NCI-H2227 (cell line): ENCODE data around the gene INSM1.
"Not testable (repeated sequence)": the region's sequence is repeated elsewhere in the genome, so short reads cannot be mapped to it uniquely, and the experiment has no call there.

Experiments
- DNase-seq: peaks from one replicate; lab custom pipeline; 2025; ENCODE audit not compliant: unreplicated experiment; lab: John Stamatoyannopoulos, UW

Gene INSM1, protein sequence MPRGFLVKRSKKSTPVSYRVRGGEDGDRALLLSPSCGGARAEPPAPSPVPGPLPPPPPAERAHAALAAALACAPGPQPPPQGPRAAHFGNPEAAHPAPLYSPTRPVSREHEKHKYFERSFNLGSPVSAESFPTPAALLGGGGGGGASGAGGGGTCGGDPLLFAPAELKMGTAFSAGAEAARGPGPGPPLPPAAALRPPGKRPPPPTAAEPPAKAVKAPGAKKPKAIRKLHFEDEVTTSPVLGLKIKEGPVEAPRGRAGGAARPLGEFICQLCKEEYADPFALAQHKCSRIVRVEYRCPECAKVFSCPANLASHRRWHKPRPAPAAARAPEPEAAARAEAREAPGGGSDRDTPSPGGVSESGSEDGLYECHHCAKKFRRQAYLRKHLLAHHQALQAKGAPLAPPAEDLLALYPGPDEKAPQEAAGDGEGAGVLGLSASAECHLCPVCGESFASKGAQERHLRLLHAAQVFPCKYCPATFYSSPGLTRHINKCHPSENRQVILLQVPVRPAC

DNA sequence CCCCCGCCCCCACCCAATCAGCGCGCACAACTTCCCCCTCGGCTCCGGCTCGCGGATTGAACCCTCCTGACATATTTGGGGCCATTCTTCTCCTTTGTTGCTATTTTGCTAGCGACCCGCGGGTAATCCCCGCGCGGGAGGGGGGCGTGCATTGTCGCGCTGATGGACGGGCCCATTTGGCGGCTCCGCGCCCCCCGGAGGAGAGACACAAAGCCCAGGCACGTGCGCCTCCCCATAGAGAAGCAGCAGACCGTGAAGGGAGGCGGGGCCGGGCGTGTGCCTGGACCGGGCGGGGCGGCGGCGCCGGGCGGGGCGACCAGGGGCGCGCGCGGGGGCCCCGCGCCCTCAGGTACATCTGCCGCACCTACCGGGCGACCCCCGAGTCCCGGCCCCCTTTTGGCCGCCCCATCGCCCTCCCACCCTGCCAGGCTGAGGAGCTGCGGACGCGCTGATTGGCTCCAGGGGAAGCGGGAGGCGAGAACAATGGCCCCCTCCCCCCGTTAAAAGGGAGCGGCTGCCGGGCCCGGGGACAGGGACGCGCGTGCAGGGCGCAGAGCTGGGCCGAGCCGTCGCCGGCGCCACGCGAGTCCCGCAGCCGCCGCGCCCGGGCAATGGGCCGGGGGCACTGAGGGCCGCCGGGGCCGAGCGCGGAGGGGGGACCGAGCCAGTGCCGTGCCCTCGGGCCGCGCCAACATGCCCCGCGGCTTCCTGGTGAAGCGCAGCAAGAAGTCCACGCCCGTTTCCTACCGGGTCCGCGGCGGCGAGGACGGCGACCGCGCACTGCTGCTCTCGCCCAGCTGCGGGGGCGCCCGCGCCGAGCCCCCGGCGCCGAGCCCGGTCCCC, at the start of gene INSM1:
INSM1 (plus strand) TSS at position 530 of the 843 bp plus-strand sequence; CDS start at position 694, 164 bp downstream.
- peak; percentile 94 for DNase-seq

DNA sequence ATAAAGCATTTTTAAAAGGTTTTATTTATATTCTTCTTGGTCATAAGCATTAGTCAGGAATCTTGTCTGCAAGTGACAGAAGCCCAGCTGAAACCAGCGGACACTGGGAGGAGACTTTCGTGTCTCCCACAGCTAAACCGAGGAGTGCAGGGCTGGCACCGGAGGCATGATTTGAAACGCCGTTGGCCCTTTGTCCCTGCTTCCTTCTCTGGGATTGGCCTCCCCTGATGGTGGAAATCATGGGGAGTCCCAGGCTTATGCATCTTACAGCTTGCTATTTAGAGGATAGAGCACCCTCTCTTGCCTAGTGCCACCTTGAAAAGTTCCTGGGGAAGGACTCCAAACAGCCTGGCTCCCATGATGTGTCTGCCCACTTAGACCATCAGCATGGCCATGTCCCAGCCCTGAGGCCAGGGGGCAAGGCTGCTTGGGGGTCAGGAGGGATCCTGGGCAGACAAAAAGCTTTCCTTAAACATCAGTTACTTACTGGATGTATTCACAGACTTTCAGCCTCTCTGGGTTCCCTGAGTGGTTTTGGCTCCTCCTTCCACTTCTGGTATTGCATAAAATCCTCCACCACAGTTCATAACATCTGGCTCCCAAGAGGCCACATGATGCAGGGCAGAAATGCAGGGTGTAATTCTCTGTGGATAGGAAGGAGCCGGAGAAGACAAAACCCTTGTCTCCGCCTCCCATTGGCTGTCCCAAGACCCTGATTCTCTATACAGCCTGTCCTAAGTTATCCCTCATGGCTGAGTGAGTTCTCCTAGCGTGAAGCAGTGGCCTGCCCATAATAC, 49.3 kb upstream of the INSM1 start:
- DNase-seq: no peak

DNA sequence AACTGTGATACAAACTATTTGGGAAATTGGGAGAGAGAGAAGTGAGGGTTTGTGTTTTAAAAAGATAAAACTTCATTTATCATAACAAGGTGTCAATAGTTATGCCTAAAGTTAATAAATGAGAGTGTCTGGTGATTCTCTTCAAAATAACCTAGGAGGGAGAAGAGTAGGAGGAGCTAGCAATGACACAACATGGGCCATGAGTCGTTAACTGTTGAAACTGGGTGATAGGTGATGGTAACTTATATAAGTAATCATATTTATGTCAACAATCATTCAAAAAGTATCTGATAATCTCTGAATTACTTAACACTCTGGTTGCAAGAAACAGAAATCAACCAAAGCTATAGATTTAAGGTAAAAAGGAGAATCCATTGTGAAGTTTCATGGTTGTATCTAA, 46.8 kb upstream of the INSM1 start:
- DNase-seq: no peak

DNA sequence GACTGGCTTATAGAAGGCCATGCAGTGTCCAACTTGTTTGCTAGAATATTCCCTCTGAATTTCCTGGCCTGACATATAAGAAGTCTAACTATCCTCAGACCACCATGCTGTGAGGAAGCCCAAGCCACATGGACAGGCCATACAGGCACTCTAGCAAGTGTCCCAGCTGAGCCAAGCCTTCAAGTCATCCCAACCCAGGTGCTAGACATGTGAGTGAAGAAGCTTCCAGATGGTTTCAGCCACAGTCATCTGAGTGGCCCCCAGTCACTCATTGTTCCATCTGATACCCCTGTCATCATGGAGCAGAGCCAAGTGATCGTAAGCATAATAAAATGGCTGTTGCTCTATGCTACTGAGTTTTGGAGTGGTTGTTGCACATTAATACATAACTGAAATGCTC, 46.0 kb upstream of the INSM1 start:
- no peak for DNase-seq

DNA sequence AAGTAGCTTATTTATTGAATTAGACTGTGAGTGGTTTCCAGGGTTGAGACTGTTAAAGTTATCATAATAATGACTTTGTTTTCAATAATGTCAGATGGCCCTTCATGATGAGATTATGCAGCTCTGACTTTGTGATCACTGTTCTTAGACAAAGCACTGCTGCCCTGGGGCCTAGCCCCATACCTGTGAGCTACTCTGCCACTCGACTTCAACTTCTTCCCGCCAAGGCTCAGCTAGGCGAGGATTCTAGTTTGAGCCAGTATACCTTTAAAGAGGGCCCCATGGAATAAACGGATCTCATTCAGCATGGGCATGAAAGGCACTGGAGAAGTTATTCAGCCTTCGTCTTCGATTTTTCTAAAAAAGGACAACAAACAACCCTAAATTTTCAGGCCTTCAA, 45.0 kb upstream of the INSM1 start:
- no peak for DNase-seq

DNA sequence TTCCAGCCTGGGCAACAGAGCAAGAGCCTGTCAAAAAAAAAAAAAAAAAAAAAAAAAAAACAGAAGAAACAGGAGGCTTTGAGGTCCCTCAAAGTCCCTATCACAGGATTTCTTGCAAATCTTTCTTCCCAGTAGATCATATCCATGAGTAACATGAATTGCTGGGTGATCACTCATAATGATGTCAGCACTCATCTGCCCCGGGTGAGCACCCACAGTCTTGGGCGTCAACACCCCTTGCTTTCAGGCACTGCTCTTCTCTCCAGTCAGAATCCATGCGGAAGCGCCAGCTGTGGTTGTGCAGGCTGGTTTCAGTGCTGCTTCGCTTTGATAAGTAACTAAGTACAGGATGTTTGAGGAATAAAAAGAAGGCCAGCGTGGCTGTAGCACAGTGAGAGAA, 40.2 kb upstream of the INSM1 start:
- DNase-seq: no peak

DNA sequence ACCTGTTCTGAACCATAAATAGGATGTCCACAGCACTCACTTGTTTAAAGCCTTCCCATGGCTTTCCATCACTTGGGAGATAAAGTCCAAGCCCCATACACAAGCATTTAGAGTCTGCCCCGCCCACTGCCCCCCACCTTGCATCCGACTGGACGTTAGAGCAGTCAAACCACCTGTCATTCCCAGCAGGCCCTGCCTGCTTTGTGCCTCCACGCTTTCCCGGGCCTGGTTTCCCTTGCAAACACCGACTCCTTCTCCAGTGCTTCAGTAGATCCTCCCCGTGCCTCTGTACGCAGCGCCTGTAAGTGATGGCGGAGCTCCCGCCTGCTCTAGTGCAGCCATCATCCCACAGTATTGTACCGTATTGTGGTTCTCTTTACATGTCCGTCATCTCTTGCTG, 38.3 kb upstream of the INSM1 start:
- no peak for DNase-seq

DNA sequence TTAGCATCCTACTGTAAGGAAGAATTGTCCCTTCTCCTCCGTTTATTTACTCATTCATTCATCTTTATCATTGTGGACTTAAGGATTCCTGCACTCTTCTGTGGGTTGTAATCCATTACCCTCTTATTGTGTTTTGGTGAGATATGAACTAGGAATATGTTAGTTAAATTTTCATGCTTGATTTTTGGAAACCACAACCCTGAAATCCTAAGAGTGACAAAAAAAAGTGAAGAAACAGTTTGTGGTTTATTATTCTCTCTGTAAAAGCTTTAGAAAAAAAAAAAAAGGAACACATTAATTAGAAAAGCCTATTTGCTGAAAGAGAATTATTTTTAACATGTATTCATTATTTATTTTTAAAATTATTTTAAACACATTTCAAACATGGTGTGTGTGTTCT, 36.7 kb upstream of the INSM1 start:
- no peak for DNase-seq

DNA sequence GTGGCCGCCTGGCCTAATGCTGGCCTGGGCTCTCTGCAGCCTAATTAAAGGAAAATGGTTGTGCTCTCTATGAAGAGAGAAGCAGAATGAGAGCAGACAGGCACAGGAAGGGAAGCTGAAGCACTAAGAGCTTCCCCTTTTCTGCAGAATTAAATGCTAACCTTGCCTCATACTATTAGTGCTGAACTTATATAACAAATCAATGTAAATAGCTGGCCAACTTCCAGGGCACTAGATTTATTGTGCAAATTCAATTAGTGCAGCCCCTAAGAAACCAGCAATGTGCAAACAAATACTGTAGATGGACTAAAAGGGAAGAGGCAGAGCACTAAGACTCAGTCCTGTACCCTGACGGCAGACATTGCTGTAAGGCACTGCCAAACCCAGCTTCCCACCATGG, 36.1 kb upstream of the INSM1 start:
- DNase-seq: peak; percentile 39

DNA sequence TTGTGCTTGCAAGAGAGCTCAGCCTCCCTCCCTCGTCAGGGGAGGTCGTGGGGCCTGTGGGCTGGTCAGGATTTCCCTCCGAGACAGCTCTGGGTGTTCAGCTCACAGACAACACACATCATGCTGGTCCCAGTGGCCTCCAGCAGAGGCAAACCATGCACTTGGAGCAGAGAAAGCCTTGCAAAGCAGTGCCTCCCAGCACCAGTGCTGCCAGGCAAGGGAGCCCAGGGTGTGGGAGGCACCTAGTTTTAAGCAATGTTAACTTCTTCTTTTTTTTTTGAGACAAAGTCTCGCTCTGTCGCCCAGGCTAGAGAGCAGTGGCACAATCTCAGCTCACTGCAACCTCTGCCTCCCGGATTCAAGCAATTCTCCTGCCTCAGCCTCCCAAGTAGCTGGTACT, 34.0 kb upstream of the INSM1 start:
- DNase-seq: no peak

DNA sequence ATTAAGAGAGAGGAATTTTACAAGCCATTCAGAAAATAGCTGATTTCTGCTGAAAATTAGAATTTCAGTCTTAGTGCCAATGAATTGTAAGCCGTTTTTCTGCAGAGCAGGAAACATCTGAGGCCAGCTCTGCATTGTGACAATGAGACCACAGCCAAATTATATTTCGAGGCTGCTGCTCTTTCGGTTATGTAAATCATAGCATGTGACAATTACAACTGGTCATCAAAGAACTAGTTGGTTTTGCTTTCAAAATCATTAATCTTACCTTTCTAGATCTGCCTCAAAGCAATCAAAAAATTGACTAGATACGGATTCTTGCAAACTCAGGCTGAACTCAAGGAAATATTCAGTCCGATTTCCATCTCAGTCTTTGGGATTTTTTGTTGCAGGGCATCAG, 33.4 kb upstream of the INSM1 start:
- DNase-seq: no peak

DNA sequence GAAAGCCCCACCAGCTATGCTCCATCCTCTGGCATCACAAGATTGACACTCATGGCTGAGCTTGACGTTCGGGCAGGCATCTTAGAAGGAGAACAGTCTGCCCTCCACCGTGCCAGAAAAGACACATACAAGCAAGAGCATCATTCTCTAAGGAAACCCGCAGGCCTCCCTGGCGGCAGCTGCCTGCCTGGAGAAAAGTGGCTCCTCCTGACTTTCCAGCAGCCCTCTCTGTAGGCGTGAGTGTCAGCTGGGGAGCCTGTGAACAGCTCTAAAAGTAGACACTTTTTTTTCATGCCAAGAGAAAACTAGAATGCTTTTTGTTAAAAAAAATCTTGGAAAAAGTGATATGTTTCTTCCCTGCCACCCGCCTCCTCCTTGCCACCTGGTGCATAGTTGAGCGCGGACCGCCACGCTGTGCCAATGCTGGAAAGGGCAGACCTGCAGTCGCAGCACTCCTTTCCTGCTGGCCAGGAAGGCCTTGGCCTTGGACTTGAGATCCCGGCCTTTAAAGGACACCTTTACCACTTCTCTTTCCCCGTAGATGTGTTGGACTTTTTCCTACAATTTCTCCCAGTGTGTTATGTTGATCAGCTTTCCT, 29.7 kb upstream of the INSM1 start:
- no peak for DNase-seq

DNA sequence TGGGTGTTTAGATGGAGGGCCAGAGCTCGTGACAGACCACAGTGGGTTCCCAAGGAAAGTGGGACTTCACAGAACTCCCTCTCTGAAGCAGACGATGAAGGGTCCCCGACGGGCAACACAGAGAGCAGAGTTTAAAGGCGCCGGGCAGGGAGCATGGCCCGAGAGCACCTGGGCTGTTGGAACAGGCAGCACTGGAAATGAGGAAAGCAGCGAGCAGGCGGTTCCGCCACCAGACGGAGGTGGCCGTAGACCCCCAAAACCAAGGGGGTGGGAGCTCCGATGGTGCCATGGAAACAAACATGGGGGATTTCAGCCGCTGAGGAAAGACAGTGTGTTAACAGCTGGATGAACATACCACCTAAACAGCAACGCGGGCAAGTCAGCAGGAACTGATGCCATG, 27.5 kb upstream of the INSM1 start:
- DNase-seq: no peak

DNA sequence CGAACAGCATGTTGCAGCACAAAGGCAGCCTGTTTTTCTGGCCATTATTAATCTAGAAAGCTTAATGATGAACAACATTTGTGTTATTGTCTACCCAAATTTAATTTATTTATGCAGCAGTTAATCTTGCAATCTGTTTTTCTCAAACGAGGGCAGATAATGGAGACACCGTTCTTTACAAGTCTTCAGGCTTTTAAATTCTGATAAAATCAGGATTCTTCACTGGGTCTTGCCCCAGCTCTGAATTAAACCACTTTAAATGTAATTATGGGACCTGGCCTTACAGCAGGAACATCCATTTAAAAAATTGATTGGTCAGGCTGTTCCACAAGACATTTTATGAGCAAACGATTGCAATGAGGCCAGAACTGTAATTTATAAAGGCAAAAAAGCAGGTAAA, 26.5 kb upstream of the INSM1 start:
- peak; percentile 55 for DNase-seq

DNA sequence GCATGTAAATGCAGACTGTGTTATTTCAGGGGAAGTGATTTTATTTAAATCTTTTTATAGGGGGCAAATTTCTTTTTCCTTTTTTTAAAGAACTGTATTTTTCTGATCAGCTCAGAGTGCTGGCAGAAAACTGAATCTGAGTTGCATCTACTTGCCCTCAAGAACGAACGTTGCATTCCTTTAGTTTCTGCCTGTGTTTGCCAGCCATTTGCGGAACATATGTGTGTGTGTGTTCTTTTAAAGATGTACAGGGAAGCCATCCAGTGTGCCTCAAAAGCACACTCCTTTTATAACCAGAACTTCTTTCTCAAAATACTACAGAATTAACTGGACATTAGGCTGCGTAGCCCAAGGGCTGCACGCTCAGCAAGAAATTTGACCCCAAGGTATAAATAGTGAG, 25.8 kb upstream of the INSM1 start:
- DNase-seq: peak; percentile 11

DNA sequence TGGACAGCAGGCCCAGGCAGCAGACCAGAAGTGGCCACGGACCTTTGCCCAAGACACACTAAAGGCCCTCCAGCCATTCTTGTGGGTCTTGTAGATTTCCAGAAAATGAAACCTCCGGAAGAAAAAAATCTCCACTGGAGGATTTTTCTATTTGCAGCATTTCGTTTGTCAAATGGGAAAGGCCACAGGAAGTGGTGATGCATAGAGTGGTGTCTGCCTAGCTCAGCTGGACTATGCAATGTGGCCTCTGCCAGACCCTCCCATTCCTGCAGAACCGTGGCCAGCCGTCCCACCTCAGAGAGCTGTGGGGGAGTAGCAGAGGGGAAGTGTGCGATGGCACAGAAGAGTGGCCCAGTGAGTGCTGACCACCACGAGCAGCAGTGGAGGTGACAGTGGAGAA, 24.0 kb upstream of the INSM1 start:
- no peak for DNase-seq

DNA sequence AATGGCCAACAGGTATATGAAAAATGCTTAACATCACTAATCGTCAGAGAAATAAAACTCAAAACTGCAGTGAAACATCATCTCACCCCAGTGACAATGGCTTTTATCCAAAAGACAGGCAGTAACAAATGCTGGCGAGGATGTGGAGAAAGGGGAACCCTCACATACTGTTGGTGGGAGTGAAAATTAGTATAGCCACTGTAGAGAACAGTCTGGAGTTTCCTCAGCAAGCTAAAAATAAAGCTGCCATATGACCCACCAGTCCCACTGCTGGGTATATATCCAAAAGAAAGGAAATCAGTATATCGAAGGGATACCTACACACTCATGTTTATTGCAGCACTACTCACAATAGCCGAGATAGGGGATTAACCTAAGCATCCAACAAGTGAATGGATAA, 23.4 kb upstream of the INSM1 start:
- no peak for DNase-seq

DNA sequence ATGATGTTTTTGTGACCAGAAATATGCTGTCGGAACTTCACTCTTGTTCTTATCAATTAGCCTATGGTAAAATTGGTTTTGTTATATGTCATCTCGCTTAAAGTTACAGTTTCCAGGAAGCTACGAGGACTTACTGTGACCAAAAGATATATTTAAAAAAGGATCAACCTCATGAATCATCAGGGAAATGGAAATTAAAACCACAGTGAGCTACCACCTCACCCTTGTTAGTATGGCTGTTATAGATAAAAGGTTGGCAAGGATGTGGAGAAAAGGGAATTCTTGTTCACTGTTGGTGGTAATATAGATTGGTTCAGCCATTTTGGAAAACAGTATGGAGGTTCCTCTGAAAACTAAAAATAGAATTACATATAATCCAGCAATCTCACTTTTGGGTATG, 14.3 kb upstream of the INSM1 start:
- DNase-seq: no peak

DNA sequence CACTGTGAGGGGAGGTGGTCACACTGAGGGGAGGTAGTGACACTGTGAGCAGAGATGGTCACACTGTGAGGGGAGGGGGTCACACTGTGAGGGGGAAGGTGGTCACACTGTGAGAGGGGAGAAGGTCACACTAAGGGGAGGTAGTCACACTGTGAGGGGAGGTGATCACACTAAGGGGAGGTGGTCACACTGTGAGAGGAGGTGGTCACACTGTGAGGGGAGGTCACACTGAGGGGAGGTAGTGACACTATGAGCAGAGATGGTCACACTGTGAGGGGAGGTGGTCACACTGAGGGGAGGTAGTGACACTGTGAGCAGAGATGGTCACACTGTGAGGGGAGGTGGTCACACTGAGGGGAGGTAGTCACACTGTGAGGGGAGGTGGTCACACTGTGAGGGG, 12.4 kb upstream of the INSM1 start:
- not testable (repeated sequence) for DNase-seq

DNA sequence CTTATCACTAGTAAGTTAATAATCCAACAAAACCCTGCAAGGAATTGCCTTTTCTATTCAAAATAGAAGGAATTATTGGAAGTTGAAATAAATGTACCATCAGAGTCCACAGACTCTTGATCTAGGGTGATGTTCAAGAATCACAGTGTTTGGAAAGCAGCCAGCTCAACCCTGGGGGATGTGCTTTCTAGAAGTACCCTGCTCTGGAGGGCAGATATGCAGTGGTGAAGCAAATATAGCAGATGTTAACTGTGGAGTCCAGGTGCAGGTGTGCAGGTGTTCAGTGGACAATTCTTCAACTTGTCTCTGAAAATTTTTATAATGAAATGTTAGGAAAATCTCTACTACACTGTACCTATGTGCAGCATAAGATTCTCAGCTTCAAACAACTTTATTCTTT, 9.1 kb upstream of the INSM1 start:
- DNase-seq: peak; percentile 24

DNA sequence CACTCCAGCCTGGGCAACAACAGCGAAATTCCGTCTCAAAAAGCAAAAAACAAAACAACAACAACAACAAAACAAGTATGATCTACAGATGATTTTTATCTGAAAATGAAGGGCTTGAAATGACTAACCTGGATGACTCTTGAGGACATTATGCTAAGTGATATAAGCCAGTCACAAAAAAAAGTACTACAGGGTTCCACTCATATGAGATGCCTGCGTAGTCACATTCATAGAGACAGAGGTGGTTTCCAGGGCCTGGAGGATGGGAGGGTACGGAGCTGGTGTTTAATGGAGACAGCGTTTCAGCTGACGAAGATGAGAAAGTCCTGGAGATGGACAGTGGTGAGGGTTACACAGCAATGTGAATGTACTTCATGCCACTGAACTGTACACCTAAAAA, 8.3 kb upstream of the INSM1 start:
- DNase-seq: no peak
